T follicular helper cell (primary cell): Measurements from ENCODE around the gene ZBTB16.

Source experiments
- DNase-seq: peaks from one replicate; pipeline ENCODE4 v3.0.0-alpha.2; 2020; ENCODE audit warnings: low read depth

ZBTB16 gene

DNA sequence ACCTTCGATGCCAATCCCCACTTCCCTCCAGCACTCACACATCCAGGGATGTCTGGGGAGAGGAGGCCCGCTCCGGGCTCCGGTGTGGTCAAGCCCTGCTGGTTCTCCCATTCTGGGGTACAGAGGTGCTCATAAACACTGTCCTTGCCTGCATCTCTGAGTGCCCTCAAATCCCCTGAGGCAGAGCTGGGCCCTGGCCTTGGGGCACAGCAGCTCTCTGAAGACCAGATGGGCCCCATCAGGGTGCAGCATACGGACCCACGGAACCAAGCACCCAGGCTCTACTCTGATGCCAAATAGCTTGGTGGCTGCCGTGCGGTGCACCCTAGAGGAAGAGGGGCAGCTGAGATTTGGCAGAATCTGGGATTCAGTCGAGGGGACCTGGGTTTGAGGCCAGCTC, 201.0 kb downstream of the ZBTB16 start:
- DNase-seq, result no peak

- DNase-seq, result no peak
Measured at GRCh38 chr11:114261791-114262190, 202.3 kb downstream of the ZBTB16 start.

GRCh38 chr11:114262681-114263512, 203.4 kb downstream of the ZBTB16 start:
- no peak for DNase-seq

DNA sequence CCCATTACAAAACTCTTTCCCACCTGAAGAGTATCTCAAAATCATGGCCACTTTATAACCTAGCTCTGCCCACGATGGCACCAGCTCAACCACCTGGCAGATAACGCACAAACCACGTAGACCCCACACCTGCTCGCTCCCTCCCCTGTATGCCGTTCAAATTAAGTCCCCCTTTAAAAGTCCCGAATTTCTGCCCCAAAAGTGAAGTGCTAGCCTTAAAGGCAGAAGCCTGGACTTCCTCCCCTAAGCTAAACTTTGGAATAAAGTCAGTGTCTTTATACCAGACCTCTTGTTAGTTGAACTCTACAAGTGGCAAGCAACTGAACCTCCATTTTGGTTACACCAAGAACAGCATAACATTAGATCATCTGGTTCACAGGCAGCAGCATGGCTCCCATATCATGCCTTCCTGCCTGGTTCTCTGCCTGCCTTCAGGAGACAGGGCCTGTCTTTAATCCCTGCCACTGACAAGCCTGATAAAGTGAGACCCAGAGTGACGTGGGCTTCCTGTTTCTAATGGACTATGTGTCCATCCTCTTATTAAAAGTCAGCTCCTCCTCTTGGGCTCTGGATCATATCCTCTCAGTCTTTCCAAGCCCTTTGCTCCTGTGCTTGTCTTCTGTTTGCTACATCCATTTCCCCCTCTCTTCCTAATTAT, 204.1 kb downstream of the ZBTB16 start:
- DNase-seq, result no peak

DNA sequence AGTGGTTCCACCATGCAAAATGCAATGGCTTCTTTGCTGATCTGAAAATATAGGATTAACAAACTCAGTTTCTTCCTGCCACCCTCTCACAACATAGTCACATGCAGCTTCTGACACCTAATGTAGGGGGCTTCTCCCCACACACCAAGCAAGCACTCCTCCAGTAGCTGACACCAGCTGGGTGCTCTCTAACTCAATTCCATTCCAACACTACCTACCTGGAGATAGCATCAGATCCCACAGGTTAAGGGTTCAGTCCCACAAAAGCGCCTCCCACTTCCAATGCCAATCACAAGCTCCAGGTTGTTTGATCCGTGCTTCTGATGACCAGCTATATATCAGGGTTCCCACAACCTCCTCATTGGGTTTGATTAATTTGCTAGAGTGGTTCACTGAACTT, 204.9 kb downstream of the ZBTB16 start:
- no peak for DNase-seq

DNA sequence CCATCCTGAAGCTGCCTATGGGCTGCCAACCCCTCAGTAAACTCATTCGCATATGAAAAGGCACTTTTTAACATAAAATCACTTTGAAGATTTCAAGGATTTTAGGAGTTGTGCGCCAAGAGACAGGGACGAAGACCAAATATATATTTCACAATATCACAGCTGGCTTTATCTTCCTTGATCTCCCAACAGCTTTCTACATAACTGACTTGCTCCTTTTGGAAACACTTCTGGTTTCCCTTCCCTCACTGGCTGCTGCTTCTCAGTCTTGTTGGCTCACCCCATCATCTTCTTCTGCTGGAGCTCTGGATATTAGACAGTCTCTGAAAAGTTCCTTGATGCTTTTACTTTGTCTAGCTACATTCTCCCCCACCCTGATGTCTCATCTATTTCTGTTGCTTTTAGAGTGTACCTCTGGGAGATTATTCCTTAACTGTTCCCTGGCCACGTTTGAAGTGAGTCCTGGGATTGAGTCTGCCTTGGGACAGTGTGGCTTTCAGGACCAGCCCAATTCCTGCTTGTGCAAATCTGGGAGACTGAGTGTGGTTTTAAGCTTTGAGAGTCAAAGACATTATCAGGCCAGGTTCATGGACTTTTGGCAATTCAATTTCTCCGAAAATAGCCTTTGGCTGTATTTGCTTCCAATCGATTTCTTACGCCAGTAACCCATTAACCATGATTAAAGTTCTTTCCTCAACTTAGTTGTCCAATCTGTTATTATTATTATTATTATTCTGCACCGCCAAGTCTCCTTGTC, 205.8 kb downstream of the ZBTB16 start:
- no peak for DNase-seq

DNA sequence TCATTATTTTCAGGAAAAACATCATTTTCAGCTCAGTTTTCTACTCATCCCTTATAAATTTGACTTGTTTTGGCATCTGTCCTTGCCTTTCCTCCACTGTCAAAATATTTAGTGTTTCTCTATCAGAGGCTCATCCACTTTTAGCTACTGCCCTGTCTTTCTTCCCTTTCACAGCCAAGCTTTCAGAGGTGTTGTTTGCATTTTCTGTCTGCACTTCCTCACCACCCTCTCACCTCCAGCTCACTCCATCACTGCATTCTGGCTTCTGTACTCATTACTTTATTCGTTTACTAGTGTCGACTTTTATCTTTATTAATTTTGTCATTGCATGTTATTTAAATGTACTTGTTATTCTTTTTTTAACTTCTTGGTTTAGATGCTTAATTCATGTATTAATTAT, 210.0 kb downstream of the ZBTB16 start:
- no peak for DNase-seq

GRCh38 chr11:114270531-114271270, 211.2 kb downstream of the ZBTB16 start:
- no peak for DNase-seq

DNA sequence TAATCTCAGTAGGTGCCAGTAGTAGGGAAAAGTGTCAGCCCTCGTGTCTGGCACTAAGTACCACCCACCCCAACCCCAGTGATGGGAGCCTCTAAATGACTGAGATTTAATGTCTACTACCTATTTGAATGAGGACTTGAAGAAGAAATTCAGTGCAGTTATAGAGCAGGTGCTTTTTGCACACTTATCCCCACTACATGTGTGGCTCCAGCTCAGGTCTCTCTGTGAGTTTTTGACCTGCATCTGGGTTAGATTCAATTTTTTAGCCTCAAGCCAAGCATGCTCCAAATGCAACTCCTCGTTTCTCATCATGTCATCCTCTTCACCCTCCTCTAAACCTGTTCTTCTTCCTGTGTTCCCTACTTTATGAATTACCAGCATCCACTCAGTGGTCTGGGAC, 211.8 kb downstream of the ZBTB16 start:
- DNase-seq, result no peak

GRCh38 chr11:114272311-114272710, 212.8 kb downstream of the ZBTB16 start:
- no peak for DNase-seq

GRCh38 chr11:114273071-114273470, 213.6 kb downstream of the ZBTB16 start:
- no peak for DNase-seq

- no peak for DNase-seq
Measured at GRCh38 chr11:114273890-114274635, 214.6 kb downstream of the ZBTB16 start.

- DNase-seq, result no peak
Measured at GRCh38 chr11:114274637-114275036, 215.1 kb downstream of the ZBTB16 start.

DNA sequence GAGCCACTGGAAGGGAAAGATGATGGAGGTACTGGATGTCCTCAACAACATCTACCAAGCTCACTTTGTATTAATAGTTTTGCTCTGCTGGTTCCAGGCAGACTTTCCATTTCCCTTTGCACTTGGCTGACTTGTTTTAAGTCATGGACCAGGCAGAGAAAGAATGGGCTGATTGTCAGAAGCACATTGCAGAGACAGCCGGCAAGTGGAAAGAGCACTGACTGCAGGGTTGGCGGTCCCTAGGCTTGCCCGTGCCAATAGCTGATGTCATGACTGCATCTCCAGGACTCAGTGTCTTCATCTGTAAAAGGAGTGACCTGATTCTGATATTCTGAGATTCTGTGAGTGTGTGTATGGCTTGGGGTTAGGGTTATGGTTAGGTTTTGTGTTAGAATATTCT, 215.8 kb downstream of the ZBTB16 start:
- no peak for DNase-seq

DNA sequence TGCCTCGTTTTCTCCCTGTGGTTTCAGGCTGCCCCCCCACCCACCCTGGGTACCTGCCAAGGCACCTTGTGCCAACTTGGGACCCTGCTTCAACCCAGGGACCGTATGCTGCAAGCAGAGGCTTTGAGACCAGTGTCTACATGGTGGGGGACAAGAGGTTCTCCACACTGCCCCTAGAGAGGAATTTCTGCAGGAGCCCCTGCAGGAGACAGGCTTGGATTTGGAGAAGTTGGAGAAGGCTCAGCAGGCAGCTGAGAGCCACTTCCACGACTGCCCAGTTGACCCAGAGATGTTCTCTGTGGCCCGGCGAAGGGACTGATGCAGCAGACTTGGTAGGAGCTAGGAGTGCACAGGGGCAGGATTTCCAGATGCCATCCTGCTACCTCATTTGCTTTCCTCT, 216.6 kb downstream of the ZBTB16 start:
- DNase-seq, result no peak

- DNase-seq, result no peak
Measured at GRCh38 chr11:114277637-114278341, 218.3 kb downstream of the ZBTB16 start.

- no peak for DNase-seq
Measured at GRCh38 chr11:114278342-114279065, 219.0 kb downstream of the ZBTB16 start.

DNA sequence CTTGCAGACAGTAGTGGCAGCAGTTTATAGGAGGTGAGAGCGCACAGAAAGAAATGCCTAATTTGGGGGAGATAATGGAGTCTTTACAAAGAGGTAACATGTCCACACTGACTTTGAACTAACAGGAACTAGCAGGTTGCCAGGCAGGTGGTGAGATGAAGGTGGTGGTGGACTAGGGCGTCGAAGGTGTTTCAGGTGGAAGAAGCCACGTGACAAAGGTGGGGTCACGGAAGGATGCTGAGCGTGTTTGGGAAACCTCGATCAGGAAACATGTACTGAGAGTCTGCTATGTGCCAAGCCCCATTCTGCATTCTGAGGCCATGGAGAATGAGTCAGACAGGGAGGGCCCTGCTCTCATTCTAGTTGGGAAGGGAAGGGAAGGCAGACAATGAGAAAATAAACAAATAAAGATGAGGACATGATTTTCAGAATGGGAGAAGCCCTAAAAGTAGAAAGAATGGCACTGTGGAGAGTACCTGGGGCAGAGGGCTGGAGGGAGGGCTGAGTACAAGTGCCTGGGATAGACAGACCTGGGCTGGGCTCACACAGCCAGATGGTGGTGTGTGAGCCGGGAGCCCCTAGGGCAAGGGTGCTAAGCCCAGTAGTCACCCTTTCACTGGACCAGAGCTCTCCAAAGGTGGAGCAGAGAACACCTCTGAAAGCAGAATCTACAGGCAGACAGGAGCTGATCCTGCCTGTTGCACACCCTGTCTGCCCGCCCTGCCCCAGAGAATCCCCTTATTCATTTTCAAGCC, 220.5 kb downstream of the ZBTB16 start:
- no peak for DNase-seq

DNA sequence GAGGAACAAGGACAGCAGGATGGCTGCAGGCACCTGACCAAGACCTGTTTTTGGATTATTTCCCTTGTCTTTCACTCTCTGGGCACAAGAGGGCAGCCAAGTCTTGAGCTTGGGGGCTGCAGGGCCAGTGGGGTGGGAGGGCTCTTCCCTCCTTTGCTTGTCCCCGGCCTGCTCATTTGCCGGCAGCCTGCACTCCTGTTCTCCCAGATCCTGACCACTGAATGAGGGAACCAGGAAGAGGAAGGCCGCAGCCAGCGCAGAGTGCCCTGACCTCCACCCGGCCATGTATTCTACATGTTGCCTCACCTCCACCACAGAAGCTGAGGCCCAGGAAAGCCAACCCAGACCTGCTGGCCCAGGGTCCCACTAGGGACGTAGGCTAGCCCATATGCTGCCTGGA, 221.2 kb downstream of the ZBTB16 start:
- no peak for DNase-seq
